IMR-90 (cell line): Measurements from ENCODE around the gene APCDD1L. TPM values are rescaled to one million over a fixed set of nuclear protein-coding genes. Genes with fewer than 3 reads are reported as not detected.

Source experiments
- ATAC-seq: fragments of 200-7000 bp; cut with Tn5 transposase; 2 replicates; pipeline ENCODE4 v1.9.1; 2020; ENCODE audit warnings: low read depth, mild to moderate bottlenecking, moderate library complexity
- BruUV-seq: library from RNA; stranded (reverse); fragments of 400-500 nt; replicated peaks from 2 replicates; lab custom pipeline; 2021; lab: Mats Ljungman, UMichigan
- CTCF ChIA-PET: fragments of 300-600 bp; formaldehyde crosslinking; extraction: SDS; loops from one replicate; lab custom pipeline; 2021; ENCODE audit warnings: antibody characterized with exemption; lab: Yijun Ruan, JAX
- POLR2A ChIA-PET: fragments of 300-600 bp; sonication (Branson Sonifier 250); formaldehyde crosslinking; loops from one replicate; lab custom pipeline; 2022; ENCODE audit warnings: antibody characterized with exemption; ENCODE audit not compliant: unreplicated experiment; lab: Charles Lee
- DNase-seq: peaks from one replicate; pipeline ENCODE4 v3.0.0; 2013
- H2AFZ ChIP-seq: replicated peaks from 2 replicates; pipeline ENCODE3; 2013; ENCODE audit warnings: low read length, mild to moderate bottlenecking; ENCODE audit not compliant: poor library complexity
- H2AK5ac ChIP-seq: 2 replicates; pipeline ENCODE4 v1.6.1; 2013; ENCODE audit warnings: low read depth, low read length, inconsistent platforms
- H2AK9ac ChIP-seq: replicated peaks from 2 replicates; pipeline ENCODE3; 2013; ENCODE audit warnings: mild to moderate bottlenecking, low read depth, low read length, moderate library complexity; ENCODE audit not compliant: poor library complexity
- H2BK120ac ChIP-seq: 2 replicates; pipeline ENCODE4 v1.6.1; 2013; ENCODE audit warnings: low read depth, low read length, inconsistent platforms
- H2BK15ac ChIP-seq: 3 replicates; pipeline ENCODE4 v1.6.1; 2013; ENCODE audit warnings: low read depth, low read length, inconsistent platforms
- H2BK20ac ChIP-seq: 2 replicates; pipeline ENCODE4 v1.6.1; 2013; ENCODE audit warnings: low read depth, mild to moderate bottlenecking, inconsistent platforms, low read length, moderate library complexity
- H2BK5ac ChIP-seq: 2 replicates; pipeline ENCODE4 v1.6.1; 2013; ENCODE audit warnings: mild to moderate bottlenecking, low read depth, low read length, inconsistent platforms; ENCODE audit not compliant: poor library complexity, severe bottlenecking
- H3K14ac ChIP-seq: replicated peaks from 2 replicates; pipeline ENCODE4 v1.6.1; 2013; ENCODE audit warnings: low read depth, low read length, inconsistent platforms
- H3K18ac ChIP-seq: 2 replicates; pipeline ENCODE4 v1.6.1; 2013; ENCODE audit warnings: low read depth, low read length, control low read depth
- H3K23ac ChIP-seq: 2 replicates; pipeline ENCODE4 v1.6.1; 2013; ENCODE audit warnings: low read depth, low read length, inconsistent platforms
- H3K27ac ChIP-seq: 2 replicates; pipeline ENCODE4 v1.5.1; 2013; ENCODE audit warnings: mild to moderate bottlenecking, control low read depth, low read length; ENCODE audit not compliant: insufficient read depth
- H3K27me3 ChIP-seq: 2 replicates; pipeline ENCODE4 v1.6.1; 2013; ENCODE audit warnings: low read length; ENCODE audit not compliant: control insufficient read depth, insufficient read depth
- H3K36me3 ChIP-seq: 2 replicates; pipeline ENCODE4 v1.6.1; 2013; ENCODE audit warnings: low read length, mixed read lengths; ENCODE audit not compliant: control insufficient read depth, insufficient read depth
- H3K4ac ChIP-seq: 2 replicates; pipeline ENCODE4 v1.6.1; 2013; ENCODE audit warnings: low read depth, low read length, inconsistent platforms
- H3K4me1 ChIP-seq: 2 replicates; pipeline ENCODE4 v1.6.1; 2013; ENCODE audit warnings: low read length, mixed read lengths; ENCODE audit not compliant: control insufficient read depth, insufficient read depth
- H3K4me2 ChIP-seq: 2 replicates; pipeline ENCODE4 v1.6.1; 2013; ENCODE audit warnings: low read depth, mild to moderate bottlenecking, control low read depth, low read length, moderate library complexity
- H3K4me3 ChIP-seq: 2 replicates; pipeline ENCODE4 v1.5.1; 2013; ENCODE audit warnings: low read depth, mild to moderate bottlenecking, control low read depth, low read length, moderate library complexity; ENCODE audit not compliant: insufficient read depth
- H3K56ac ChIP-seq: 2 replicates; pipeline ENCODE4 v1.6.1; 2013; ENCODE audit warnings: low read length, inconsistent platforms; ENCODE audit not compliant: insufficient read depth; ENCODE audit errors: extremely low read depth
- H3K79me1 ChIP-seq, 2 experiments: 2 replicates each; pipeline ENCODE4 v1.6.1; 2013; ENCODE audit warnings: low read length in 2 of 2, inconsistent platforms in 1 of 2, low read depth in 1 of 2
- H3K9ac ChIP-seq: 2 replicates; pipeline ENCODE4 v1.6.1; 2013; ENCODE audit warnings: low read depth, low read length, control low read depth
- H3K9me1 ChIP-seq: 2 replicates; pipeline ENCODE4 v1.6.1; 2013; ENCODE audit warnings: low read length, inconsistent platforms; ENCODE audit not compliant: insufficient read depth
- H3K9me3 ChIP-seq: 2 replicates; pipeline ENCODE4 v1.6.1; 2013; ENCODE audit warnings: low read length; ENCODE audit not compliant: control insufficient read depth, insufficient read depth
- H4K20me1 ChIP-seq: 2 replicates; pipeline ENCODE4 v1.6.1; 2013; ENCODE audit warnings: low read length, inconsistent platforms; ENCODE audit not compliant: insufficient read depth
- H4K5ac ChIP-seq: 2 replicates; pipeline ENCODE4 v1.6.1; 2013; ENCODE audit warnings: mild to moderate bottlenecking, low read depth, low read length, control low read depth
- H4K8ac ChIP-seq, 2 experiments: 2 replicates each; pipeline ENCODE4 v1.6.1; 2013; ENCODE audit warnings: low read depth in 2 of 2, low read length in 2 of 2, control low read depth in 1 of 2, inconsistent platforms in 1 of 2
- H4K91ac ChIP-seq: 2 replicates; pipeline ENCODE4 v1.6.1; 2013; ENCODE audit warnings: low read depth, low read length, inconsistent platforms; ENCODE audit not compliant: insufficient read depth
- BHLHE40 ChIP-seq: fragments of 150-350 bp; IDR thresholded peaks from 2 replicates; pipeline ENCODE4 v1.6.1; 2016; ENCODE audit warnings: mild to moderate bottlenecking, low read depth, low read length
- CEBPB ChIP-seq: IDR thresholded peaks from 2 replicates; pipeline ENCODE4 v1.6.1; 2012; ENCODE audit warnings: low read depth, low read length, improper control_type of control experiment
- CHD1 ChIP-seq: IDR thresholded peaks from 2 replicates; pipeline ENCODE4 v1.6.1; 2012; ENCODE audit warnings: low read depth, low read length, improper control_type of control experiment
- POLR2A ChIP-seq: IDR thresholded peaks from 2 replicates; pipeline ENCODE4 v1.6.1; 2012; ENCODE audit warnings: mild to moderate bottlenecking, low read depth, low read length
- WGBS, 2 experiments: methylation state at CpG; one replicate each; pipeline versions ENCODE4 v1.1.5 to v1.1.7; 2013; ENCODE audit warnings: missing lambda C conversion rate in 2 of 2; ENCODE audit not compliant: insufficient read length in 1 of 2; ENCODE audit errors: extremely low coverage in 2 of 2; 5-methylcytosine and 5-hydroxymethylcytosine counted together
- dilution Hi-C: fragments of 300-500 bp; cut with HindIII; formaldehyde crosslinking; loops from one replicate; pipeline ENCODE4 v1.14.3; 2018; ENCODE audit warnings: low sequenced_read_pairs; ENCODE audit not compliant: unreplicated experiment
- in situ Hi-C: fragments of 300-500 bp; cut with MboI; formaldehyde crosslinking; loops from 3 replicates; pipeline ENCODE4 v1.14.3; 2019; ENCODE audit warnings: low sequenced_read_pairs, inconsistent platforms, mixed read lengths
- intact Hi-C: fragments of 100-400 bp; cut with micrococcal nuclease; formaldehyde crosslinking; loops from 2 replicates; pipeline ENCODE4 v1.10.0; 2022
- polyA plus RNA-seq, 3 experiments: library from polyadenylated mRNA; depleted of rRNA; stranded (reverse); fragments of >200 nt; gene quantifications; 2 replicates each; pipeline ENCODE4 v1.2.3, GENCODE V29; 2012; ENCODE audit warnings: low replicate concordance in 1 of 3
- total RNA-seq: library from RNA; depleted of rRNA; stranded (reverse); fragments of >200 nt; gene quantifications from 2 replicates; pipeline ENCODE4 v1.2.3, GENCODE V29; 2012

APCDD1L gene
- total and polyA plus RNA-seq, 2 of the 4 experiments (the other 2 are of a cell fraction) = 2.5 to 18.3 TPM

DNA sequence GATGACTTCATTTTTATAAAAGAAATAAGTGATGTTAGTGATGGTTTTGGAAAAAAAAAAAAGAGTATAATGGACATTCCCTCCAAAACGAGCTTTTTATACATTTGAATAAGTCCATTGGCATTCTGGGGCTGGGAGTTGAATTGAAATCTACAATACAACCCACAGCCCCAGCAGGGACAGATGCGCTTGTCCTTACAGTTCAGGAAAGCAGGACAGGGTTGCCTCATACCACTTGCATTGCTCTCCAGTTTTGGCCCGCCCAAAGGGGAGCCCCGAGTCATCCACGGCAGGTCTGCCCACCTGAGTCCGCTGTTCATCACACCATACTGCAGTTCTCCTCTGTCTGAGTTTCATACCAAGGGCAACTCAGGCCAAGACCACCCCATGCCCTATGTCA lies 80.0 kb downstream of the APCDD1L start:
- Histone ChIP-seq H2BK120ac (no peak overlapping the region), H3K56ac (no peak overlapping the region), H2BK20ac (no peak overlapping the region), H3K23ac (no peak overlapping the region), H4K5ac (no peak overlapping the region), H3K79me1 (peaks cover 59 to 90% of the 10 kb centered on the region in 2 experiments), H2AK5ac (no peak overlapping the region), H3K9me1 (peaks cover 38% of the 10 kb centered on the region), H2AFZ (no peak overlapping the region), H3K9ac (no peak overlapping the region), H3K18ac (no peak overlapping the region), H3K27ac (no peak overlapping the region), H3K4me1 (peaks cover 22% of the 10 kb centered on the region), H3K27me3 (no peaks in the 10 kb centered on the region), H3K4ac (no peak overlapping the region), H2BK5ac (no peak overlapping the region), H2BK15ac (no peak overlapping the region), H2AK9ac (no peak overlapping the region), H3K36me3 (peaks cover 20% of the 10 kb centered on the region), H3K14ac (no peak overlapping the region), H4K8ac (no peak overlapping the region), H4K20me1 (peaks cover 62% of the 10 kb centered on the region), H3K4me3 (no peak overlapping the region), H4K91ac (no peak overlapping the region), H3K4me2 (no peak overlapping the region), H3K9me3 (no peaks in the 10 kb centered on the region)
- CTCF ChIA-PET = no interaction called here
- no peak for ATAC-seq
- TF ChIP-seq POLR2A (no peak), CEBPB (no peak), CHD1 (no peak), BHLHE40 (no peak)
- WGBS, 2 experiments = 94% methylated on average over 3 of the region's 6 CpGs; no CpG with 5 or more reads in 1 of the 2 experiments
- POLR2A ChIA-PET = no interaction called here
- DNase-seq = no peak
- dilution Hi-C loops (no loop called here), in situ Hi-C loops (loop anchor here (10.0 kb wide), 1 partner anchor 200 kb away; no protein-coding TSS in a partner anchor), intact Hi-C loops (no loop called here)
- BruUV-seq = no TSS peak
